GM19238 (cell line): ENCODE results near the gene FKBP3.
"Not testable (repeated sequence)": the region's sequence is repeated elsewhere in the genome, so short reads cannot be mapped to it uniquely, and the experiment has no call there.

Source experiments
- DNase-seq: peaks from one replicate; pipeline ENCODE4 v3.0.0; 2011; ENCODE audit warnings: low spot score; ENCODE audit not compliant: insufficient read length

The FKBP3 gene

DNA sequence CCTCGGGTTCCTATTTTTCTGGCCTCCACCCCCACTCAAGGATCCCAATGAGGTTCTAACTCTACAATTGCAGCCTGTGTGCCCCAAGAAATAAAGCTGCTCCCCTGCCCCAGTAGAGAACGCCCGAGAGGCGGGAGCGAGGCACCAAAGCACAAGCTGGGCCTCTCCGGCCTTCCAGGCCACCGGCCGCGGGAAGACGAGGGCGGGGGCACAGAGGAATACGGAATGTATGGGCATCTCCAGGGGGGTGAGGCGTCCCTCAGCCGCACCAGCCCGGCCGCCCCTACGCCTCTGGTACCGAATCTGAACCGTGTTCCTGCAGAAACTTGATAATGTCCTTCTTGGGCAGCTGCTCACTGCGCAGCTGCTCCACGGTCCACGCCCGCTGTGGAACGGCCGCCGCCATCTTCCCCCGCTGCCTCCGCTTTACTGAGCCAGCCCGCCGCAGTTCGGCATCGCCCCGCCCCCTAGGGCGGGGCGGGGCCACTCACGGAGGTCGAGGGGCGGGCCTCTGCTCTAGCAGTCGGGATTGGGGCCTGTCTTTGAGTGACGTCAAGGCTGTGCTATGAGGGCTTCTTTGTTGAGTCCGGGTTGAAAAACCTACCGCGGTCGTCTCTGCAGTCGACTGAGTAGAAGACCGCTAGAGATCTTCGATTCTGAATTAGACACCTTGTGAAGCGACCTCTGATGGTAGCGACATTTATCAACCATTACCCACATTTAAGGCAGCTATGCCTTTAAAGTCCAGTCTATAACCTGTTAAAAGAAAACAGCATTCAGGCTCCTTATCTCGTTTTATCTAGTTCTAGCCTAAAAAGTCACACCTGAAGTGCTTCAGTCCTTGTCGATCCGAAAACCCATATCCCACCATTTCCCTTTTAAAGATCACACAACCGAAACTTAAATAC, at the start of gene FKBP3:
Gene FKBP3 (minus strand): TSS at position 431 of the 908 bp plus-strand sequence. CDS start 25 bp downstream, at position 406.
- peak; percentile 89 for DNase-seq

DNA sequence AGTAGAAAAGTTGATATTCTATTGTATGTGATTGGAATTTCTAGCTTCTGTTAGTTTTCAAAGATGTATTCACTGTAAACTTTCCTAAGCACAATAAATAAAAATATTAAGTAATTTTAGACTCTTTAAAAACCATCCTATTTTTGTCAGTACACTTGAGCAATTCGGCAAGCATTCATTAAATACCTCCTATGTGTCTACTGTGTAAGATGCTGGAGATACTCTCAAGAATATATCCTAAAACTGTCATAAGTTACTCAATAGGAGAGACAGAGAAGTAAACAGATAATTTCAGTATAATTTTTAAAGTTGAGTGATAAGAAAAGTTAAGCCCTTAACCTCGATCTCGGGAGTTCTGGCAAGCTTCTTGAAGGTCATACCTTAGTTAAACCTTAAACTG, 47.5 kb upstream of the FKBP3 start:
- no peak for DNase-seq

DNA sequence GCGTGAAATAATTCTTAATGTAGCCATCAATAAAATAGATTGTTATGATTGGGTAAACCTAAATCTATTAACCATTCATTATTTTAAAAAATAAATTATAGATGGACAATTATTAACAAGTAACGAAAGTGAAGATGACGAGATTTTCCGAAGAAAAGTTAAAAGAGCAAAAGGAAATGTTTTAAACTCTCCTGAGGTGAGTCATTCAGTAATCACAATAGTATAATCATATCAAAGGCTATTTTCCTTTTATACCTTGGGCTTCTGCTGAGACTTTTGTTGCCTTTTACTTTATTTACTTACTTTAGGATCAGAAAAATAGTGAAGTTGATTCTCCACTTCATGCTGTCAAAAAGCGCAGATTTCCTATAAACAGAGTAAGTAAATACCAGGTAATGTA, 47.0 kb upstream of the FKBP3 start:
- DNase-seq = no peak

DNA sequence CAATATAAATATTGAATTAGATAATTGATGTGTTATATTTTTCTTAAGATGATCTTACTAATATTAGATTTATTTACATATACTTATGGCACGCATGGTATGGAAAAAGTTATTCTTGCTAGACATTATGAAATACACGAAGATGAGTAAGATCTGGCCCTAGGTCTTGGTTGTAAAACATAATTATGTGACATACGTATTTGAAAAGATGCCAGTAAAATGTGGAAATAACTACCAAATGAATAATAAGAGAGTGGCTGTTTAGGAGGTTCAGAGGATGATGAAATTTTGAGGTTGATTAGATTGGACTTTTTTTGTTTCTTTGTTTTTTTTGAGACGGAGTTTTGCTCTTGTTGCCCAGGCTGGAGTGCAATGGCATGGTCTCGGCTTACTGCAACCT, 42.8 kb upstream of the FKBP3 start:
- no peak for DNase-seq

DNA sequence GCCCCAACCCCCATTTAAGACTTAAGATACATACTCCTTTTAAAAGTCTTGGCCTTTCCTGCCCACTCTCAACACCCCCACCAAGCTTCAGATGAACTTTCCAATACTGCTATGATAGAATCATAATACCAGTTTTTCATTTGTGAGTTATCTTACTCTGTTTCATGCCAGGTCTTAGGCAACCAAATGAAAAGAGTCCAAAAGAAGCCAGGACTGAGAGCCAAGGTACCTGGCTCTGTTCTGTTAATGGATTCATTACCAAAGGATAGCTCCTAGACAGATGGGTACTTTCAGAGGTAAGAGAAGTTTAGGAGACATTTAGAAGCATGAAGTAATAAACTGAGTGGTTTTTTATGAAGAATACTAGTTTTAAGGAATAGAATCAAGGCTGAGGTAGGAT, 35.6 kb upstream of the FKBP3 start:
- DNase-seq = no peak

DNA sequence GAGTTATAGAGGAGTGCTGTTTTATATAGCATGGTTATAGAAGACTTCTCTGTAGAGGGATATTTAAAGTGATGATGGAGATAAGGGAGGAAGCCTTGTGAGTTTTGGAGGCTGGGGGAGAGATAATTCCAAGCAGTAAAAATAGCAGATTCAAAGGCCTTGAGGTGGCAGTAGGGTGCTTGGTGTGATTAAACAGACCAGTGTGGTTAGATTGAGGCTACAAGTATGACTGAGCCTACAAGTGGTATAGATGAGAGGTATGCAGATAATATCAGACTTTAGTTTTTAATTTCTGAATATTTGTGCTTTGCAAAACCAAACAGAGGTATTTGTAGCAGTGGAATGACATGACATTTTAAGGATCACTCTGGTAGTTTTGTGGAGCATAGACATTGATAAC, 21.8 kb upstream of the FKBP3 start:
- no peak for DNase-seq

DNA sequence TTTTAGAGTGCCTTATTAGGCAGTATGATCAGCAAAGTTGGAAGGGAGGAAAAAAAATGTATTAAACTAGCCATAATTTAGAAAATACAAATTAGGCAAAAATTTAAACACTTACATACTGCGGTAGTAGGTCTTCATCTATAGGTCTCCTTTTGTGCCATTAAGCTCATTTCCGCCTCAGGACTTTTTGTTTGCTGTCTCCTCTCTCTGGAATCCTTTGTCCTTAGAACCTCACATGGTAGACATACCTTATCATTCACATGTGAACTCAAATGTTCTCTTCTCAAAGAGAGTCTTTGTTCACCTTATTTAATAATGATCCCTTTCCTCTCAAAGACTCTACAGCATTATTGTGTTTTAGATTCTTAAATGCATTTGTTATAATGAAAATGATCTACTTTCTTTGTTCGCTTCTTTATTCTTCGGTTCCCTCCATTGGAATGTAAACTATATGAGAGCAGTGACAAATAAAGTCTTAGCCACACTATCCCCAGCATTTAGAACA, 16.2 kb upstream of the FKBP3 start:
- DNase-seq = no peak

DNA sequence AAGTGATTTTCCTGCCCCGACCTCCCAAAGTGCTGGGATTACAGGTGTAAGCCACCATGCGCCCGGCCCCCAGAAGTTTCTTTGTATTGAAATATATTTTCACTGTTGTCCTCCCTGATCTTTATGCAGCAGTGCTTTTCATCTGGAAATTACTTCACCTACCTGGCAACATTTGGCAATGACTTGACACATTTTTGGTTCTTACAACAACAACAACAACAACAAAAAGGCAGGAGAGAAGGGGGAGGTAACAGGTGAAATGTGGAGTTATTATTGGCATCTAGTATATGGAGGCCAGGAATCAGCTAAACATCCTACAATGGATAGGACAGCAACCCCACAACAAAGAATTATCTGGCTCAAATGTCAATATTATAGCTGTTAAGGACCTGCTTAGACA, 15.3 kb upstream of the FKBP3 start:
- no peak for DNase-seq

DNA sequence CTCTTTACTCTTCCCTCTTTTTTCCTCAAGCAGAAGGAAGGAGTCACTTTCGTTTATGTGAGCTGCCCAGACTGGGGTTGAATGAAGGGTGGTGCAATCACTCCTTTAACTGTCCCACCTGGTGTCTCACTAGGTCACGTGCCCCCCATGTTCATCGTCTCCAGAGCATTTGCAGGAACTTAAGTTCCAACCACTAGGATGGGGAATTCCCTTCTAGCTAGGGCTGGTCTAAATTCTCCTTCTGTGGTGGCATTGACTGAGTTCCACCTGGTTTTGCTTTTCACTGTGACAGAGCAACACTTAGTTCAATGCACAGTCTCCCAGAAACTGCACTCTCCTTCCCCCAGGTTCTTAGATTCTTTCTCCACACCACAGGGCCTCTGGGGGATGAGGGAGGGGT, 10.9 kb upstream of the FKBP3 start:
- DNase-seq = no peak

DNA sequence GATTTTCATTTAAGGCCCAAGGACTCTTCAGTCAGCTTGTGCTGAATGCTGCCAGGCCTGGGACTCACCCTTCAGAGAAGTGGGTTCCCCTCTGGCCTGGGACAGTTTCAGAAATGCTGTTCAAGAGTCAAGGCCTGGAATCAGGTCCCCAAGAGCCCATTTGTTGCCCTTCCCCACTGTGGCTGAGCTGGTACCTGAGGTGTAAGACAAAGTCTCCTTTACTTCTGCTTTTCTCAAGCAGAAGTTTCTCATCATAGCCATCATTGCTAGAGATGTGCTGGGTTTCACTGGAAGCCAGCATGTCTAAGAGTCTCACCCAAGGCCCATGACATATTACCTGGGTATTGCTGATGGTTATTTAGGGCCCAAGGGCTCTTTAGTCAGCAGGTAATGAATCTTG, 10.4 kb upstream of the FKBP3 start:
- DNase-seq = no peak

DNA sequence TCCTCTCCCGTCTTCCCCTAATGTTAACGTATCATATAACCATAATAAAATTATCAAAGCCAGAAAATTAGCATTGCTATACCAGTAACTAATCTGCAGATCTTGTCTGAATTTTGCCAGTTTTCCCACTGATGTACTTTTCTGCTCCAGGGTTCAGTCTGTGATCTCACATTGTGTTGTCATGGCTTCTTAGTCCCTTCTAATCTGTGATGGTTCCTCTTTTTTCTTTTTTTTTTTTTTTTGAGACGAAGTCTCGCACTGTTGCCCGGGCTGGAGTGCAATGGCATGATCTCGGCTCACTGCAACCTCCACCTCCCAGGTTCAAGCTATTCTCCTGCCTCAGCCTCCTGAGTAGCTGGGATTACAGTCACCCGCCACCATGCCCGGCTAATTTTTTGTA, 7.8 kb upstream of the FKBP3 start:
- not testable (repeated sequence) for DNase-seq

DNA sequence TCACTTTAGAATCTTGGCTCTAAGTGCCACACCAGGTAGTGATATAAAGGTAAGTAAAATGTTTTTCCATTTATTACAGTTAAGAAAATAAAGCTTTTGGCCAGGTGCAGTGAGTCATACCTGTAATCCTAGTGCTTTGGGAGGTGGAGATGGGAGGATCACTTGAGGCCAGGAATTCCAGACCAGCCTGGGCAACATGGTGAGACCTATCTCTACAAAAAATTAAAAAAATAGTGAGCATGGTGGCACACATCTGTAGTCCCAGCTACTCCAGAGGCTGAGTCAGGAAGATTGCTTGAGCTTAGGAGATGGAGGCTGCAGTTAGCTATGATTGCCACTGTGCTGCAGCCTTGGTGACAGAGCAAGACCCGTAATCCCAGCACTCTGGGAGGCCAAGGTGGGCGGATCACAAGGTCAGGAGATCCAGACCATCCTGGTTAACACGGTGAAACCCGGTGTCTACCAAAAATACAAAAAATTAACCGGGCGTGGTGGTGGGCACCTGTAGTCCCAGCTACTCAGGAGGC, 6.4 kb upstream of the FKBP3 start:
- DNase-seq = no peak

DNA sequence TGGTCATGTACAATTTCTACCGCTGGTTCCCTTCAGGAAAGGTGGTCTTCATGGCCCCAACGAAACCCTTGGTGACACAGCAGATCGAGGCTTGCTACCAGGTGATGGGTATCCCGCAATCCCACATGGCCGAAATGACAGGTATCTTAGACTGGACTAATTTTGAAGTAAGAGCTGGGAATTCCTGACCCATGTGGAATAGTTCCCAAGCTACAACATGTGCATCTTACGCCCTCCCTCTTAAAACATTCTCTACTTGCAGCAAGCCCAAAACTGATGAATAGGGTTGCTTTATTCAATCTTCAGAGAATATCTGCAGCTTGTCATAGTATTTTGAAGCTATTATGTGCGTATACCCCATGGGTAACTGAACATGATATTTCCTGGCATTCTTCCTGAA, 2.1 kb upstream of the FKBP3 start:
- DNase-seq = no peak

DNA sequence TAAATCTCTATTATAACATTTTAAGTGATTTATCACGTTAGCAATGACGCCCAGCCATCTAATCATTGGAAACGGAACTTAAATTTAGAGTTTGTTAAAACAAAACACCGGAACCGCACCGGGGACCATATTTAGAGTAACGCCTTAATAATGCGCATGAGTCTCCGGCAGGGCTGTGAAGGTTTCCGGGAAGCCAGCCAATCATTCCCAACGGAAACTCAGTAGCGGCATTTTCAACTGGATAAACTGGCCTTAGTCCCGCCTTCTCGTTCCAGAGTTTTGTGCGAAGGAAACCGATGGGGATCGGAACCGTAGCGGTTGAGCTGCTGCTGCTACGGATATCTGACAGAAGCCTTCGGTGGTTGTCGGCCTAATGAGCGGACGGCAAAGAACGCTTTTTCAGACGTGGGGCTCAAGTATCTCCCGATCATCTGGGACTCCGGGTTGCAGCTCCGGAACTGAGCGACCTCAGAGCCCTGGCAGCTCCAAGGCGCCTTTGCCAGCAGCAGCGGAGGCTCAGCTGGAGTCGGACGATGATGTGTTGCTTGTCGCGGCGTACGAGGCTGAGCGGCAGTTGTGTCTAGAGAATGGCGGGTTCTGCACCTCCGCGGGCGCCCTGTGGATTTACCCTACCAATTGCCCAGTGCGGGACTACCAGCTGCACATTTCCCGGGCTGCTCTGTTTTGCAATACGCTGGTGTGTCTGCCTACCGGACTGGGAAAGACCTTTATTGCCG, 1.5 kb upstream of the FKBP3 start, which contains the start of gene FANCM:
Gene FANCM (plus strand): TSS at position 272 of the 737 bp plus-strand sequence. CDS start 102 bp downstream, at position 374.
- peak; percentile 60 for DNase-seq

DNA sequence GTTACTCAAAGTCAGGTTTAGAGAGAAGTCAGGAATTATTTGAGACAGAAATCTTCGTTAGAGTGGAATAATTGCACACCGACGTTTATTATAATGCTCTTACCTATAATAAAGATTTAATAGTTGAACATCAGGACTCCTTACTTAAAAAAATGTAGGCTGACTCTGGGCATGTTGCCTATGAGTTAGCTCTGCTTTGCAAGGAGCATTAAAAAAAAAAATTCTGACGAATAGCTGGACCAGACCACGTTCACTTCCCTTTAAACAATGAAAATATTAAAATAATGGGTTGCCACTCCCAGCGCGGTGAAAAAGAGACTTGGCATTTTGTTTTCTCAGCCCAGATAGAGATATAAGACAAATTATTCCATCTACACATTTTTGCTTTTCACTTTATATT, 875 bp upstream of the FKBP3 start:
- no peak for DNase-seq

DNA sequence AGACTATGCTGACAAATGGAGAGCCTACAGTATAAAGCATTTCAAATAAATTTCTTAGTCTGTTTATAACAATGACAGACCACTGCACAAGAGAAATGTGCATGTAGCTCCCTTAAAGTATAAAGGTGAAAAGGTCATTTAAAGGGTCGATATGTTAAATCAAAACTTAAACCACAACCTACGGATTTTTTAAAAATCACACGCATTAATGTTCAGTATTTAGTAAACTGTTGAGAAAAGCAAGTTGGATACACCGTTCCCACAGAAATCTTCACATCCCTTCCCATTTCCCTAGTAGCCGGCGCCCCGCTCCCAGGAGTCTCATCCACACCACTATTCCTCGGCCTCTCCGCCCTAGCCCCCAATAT, 614 bp downstream of the FKBP3 start:
- DNase-seq = no peak

DNA sequence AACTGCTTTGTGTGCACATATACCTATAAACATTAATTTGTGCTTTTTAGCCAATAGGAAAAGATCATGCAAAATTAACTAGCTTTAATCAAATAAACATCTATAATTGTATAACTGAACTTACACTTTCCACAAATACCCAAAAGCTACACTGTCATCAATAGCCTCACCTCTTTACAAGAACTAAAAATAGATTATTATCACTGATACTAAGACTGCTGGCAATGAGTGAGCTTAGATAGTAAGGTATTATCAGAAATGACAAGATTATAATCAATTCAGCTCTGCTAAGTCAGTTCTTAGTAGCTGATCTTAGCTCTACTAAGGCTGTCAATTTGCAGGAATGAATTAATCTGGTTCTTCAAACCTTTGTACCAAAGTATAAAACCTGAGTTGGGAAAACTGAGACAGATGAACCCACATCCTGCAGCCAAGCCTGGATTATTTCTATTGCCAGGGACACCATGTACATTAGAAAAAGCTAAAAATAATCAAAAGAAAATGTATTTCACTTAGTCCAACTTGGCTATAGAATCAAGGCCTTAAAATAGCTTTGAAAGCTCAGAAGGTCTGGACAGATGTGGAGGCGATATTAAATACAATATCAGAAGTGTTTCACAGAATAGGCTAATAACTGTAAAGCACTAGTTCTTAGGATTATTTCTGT, 5.2 kb downstream of the FKBP3 start:
- DNase-seq = no peak

DNA sequence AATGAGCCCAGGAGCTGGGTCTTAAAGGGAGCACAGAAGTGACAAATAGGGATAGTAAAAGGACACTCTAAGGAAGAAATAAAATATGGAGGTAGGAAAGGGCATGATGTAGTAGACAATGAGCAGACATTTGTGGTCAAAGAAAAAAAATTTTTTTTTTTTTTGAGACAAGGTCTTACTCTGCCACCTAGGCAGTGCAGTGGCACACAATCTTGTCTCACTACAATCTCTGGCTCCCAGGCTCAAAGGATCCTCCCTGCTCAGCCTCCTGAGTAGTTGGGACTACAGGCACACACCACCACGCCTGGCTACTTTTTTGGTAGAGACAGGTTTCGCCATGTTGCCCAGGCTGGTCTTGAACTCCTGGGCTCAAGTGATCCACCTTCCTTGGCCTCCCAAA, 8.5 kb downstream of the FKBP3 start:
- no peak for DNase-seq

DNA sequence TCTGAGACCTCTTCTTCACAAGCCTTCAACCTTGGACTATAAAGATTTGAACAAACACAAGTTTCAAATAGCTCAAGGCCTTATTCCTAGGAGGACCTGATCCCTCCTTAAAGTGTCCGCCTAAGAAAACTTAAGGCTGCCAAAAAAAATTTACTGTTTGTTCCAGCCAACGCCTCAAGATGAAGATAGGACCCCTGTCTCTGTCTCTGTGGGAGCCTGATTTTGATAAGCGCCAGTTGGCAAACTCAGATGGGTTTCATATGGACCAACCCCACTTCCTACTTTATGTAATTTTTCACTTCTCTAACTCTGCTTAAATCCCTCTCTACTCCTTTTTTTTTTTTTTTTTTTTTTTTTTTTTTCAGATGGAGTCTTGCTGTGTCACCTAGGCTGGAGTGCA, 11.0 kb downstream of the FKBP3 start:
- DNase-seq = no peak

DNA sequence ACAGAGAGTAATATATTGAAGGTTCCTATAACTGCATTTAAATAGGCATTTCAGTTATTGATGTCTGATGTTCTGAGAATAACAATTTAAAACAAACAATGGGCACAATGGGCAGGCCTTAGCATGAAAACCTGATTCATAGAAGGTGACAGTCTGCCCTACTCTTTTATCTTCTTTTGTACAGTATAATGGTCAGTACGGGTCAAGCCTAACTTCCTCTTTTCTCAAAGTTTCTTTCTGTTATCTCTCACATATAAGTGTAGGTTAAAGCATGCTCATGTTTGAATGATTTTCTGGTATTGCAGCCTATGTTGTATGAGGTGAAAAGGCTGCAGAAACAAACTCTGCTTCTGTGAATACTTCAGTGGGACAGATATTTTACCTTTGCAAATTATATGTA, 14.2 kb downstream of the FKBP3 start:
- DNase-seq = no peak

DNA sequence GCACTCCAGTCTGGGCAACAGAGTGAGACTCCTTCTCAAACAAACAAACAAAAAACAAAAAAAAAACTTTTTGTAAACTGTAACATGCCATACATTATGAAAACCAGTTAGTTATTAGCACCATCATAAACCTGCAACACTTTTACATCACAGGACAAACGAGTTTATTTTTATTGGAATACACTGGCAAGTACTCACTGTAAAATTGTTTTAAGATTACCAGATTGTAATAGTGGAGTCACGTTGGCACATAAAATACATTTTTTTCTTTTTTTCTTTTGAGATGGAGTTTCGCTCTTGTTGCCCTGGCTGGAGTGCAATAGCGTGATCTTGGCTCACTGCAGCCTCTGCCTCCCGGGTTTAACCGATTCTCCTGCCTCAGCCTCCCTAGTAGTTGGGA, 15.7 kb downstream of the FKBP3 start:
- DNase-seq = no peak

DNA sequence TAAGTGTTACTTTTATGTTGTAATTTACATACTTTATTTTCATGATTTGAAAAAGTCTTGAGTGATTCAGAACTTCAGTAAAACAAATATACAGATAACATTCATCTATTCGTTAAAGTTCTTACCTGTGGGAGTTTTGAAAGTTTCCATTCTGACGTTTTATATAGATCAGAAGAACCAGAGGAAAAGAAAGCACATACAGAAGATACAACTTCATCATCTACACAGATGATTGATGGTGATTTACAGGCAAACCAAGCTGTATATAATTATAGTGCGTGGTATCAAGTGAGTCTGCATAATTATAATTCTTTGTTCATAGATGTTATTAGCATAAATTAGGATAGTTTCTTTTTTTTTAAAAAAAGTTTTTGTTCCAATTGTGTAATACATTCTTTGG, 20.0 kb downstream of the FKBP3 start:
- no peak for DNase-seq
